Activated naive CD8-positive, alpha-beta T cell treated with anti-CD3 and anti-CD28 coated beads, Interleukin-2, amount 50 U/mL, for 24 hours (primary cell): ENCODE data around the gene MT1M.

Source experiments
- ATAC-seq: fragments of 150-1000 bp; cut with Tn5 transposase; one replicate; pipeline ENCODE4 v1.10.0; 2021
- DNase-seq: peaks from one replicate; pipeline ENCODE4 v3.0.0; 2021
- H3K27ac Mint-ChIP-seq: one replicate; pipeline ENCODE4 v1.8.0; 2021; ENCODE audit warnings: mild to moderate bottlenecking, mixed read lengths
- H3K27me3 Mint-ChIP-seq: one replicate; pipeline ENCODE4 v1.8.0; 2021; ENCODE audit warnings: mixed read lengths
- H3K36me3 Mint-ChIP-seq: one replicate; pipeline ENCODE4 v1.8.0; 2021; ENCODE audit warnings: low read depth, mixed read lengths
- H3K4me1 Mint-ChIP-seq: one replicate; pipeline ENCODE4 v1.8.0; 2021; ENCODE audit warnings: mixed read lengths
- H3K4me3 Mint-ChIP-seq: one replicate; pipeline ENCODE4 v1.8.0; 2021; ENCODE audit warnings: mild to moderate bottlenecking, moderate library complexity, mixed read lengths
- H3K9me3 Mint-ChIP-seq: one replicate; pipeline ENCODE4 v1.8.0; 2021; ENCODE audit warnings: mixed read lengths

The MT1M gene

DNA sequence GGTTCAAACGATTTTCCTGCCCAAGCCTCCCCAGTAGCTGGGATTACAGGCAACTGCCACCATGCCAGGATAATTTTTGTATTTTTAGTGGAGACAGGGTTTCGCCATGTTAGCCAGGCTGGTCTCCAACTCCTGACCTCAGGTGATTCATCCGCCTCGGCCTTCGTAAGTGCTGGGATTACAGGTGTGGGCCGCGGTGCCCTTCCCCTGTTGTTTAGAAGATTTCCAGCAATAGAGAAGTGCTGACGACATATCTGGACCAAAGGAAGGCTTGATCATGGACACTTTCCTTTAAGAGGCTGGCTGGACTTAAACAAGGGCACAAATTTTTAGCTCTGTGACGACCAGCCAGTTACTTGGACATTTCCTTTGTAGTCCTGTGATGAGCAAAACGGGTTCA is 1.3 kb upstream of the MT1M start:
- peaks cover 61% of the 10 kb centered on the region for H3K27me3 Mint-ChIP-seq
- no peaks in the 10 kb centered on the region for H3K36me3 Mint-ChIP-seq
- H3K9me3 Mint-ChIP-seq: no peaks in the 10 kb centered on the region
- ATAC-seq (no peak), DNase-seq (no peak)
- H3K4me3 Mint-ChIP-seq: no peak overlapping the region
- no peak overlapping the region for H3K27ac Mint-ChIP-seq
- H3K4me1 Mint-ChIP-seq: peaks cover 23% of the 10 kb centered on the region

DNA sequence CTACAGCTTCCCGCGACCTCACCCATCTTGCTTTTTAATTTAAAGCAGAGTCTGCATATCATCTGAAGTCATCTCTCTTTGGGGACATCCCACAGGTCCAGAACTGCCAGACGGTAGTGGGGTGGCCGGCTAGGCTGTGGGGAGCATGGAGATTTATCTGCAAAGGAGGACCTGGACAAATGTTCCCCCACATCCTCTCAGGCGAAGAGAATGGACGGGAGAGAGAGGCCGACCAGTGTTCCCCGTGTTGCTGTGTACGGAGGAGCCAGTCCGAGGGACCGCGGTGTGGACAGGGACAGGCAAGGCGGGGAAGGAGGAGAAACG is 665 bp upstream of the MT1M start:
- Mint-ChIP-seq H3K4me1 (peaks cover 21% of the 10 kb centered on the region), H3K36me3 (no peaks in the 10 kb centered on the region), H3K27ac (no peak overlapping the region), H3K9me3 (no peaks in the 10 kb centered on the region), H3K27me3 (peaks cover 66% of the 10 kb centered on the region), H3K4me3 (peak overlapping the region; percentile 65)
- ATAC-seq (no peak), DNase-seq (no peak)

DNA sequence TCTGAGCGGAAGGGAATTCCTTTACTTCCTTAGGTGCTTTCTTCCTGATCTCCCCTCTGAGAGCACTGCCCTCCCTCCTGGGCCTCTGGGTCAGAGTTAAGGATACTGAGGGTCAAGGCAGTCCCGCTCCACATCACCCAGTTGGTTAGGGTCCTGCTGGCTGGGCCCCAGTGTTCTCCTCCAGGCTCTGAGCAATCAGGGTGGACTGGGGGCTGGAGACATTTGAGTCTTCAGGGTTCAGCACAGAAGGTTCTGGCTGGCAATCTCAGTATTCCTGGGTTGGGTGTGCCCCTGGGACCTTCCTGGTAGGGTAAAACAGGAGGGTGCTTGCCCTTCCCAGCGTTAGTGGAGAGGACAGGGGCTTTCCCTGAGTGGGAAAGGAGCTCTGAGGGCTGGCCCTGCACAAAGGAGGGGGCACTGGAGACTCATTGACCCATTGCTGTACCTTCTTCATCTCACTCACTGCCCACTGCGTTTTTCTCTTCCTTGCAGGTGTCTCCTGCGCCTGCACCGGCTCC is 448 bp downstream of the MT1M start:
- peak overlapping the region; percentile 65 for H3K4me3 Mint-ChIP-seq
- H3K36me3 Mint-ChIP-seq: no peaks in the 10 kb centered on the region
- DNase-seq: no peak
- peaks cover 74% of the 10 kb centered on the region for H3K27me3 Mint-ChIP-seq
- no peak overlapping the region for H3K27ac Mint-ChIP-seq
- ATAC-seq: no peak
- no peaks in the 10 kb centered on the region for H3K9me3 Mint-ChIP-seq
- H3K4me1 Mint-ChIP-seq: peaks cover 24% of the 10 kb centered on the region

DNA sequence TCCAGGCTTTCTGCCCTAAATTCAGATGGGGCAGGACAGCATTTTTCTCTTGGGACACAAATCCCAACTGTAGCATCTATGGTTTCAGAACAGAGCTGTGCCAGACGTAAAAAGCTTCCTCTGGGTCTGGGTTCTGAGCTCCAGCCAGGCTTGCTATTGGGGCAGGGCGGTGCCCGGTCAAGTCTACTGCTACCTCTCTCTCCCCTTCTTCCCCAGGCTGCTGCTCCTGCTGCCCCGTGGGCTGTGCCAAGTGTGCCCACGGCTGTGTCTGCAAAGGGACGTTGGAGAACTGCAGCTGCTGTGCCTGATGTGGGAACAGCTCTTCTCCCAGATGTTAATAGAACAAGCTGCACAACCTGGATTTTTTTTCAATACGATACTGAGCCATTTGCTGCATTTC is 1.1 kb downstream of the MT1M start:
- Mint-ChIP-seq H3K4me3 (no peak overlapping the region), H3K9me3 (no peaks in the 10 kb centered on the region), H3K36me3 (no peaks in the 10 kb centered on the region)

DNA sequence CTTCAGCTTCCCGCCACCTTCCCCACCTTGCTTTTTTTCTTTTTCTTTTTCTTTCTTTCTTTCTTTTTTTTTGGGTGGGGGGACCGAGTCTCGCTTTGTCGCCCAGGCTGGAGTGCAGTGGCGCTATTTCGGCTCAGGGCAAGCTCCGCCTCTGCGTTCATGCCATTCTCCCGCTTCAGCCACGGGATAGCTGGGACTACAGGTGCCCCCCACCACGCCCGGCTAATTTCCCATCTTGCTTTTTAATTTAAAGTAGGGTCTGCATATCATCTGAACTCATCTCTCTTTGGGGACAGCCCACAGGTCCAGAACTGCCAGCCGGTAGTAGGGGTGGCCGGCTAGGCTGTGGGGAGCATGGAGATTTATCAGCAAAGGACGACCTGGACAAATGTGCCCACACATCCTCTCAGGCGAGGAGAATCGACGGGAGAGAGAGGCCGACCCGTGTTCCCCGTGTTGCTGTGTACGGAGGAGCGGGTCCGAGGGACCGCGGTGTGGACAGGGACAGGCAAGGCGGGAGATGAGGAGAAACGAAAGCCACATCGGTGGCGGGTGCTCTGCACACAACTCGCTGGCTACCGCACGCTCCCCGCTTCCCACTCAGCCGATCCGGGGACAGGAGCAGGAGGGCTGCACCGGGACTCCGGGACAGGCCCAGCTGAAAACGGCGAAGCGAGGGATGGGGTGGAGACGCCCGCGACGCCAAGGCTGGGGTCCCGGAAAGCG is 2.4 kb downstream of the MT1M start:
- no peaks in the 10 kb centered on the region for H3K36me3 Mint-ChIP-seq
- peaks cover 26% of the 10 kb centered on the region for H3K4me1 Mint-ChIP-seq
- H3K27ac Mint-ChIP-seq: no peak overlapping the region
- peaks cover 87% of the 10 kb centered on the region for H3K27me3 Mint-ChIP-seq
- H3K9me3 Mint-ChIP-seq: no peaks in the 10 kb centered on the region
- no peak for DNase-seq
- H3K4me3 Mint-ChIP-seq: peak overlapping the region; percentile 64
- ATAC-seq: no peak

More for the DNA sequence above, 1.1 kb downstream of the MT1M start:
- DNase-seq: no peak
- no peak for ATAC-seq
- H3K27ac Mint-ChIP-seq: no peak overlapping the region
- H3K4me1 Mint-ChIP-seq: peaks cover 27% of the 10 kb centered on the region
- H3K27me3 Mint-ChIP-seq: peaks cover 78% of the 10 kb centered on the region

DNA sequence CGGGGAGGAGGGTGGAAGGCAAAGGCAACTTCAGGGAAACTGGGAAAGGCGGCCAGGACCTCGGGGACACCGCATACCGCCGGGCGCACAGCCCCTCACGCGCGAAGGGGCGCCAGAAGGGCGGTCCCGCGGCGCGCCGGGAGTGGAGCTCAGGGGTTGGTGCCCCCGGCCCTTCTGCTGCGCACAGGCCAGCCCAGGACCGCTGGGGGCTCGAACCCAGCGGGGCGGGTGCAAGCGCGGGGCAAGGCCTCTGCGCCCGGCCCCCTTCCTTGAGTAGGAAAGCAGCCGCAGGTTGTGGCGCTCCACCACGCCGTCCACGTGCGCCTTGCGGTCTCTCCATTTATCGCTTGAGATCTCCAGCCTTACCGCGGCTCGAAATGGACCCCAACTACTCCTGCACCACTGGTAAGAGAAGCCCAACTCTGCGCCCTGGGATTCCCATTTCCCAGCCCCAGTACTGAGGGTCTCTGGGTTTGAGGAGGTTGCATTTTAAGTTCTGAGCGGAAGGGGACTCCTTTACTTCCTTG is 3.0 kb downstream of the MT1M start:
- Mint-ChIP-seq H3K27me3 (peaks cover 88% of the 10 kb centered on the region), H3K36me3 (no peaks in the 10 kb centered on the region), H3K9me3 (no peaks in the 10 kb centered on the region), H3K4me1 (peaks cover 24% of the 10 kb centered on the region), H3K4me3 (peak overlapping the region; percentile 53), H3K27ac (no peak overlapping the region)
- ATAC-seq (no peak), DNase-seq (peak; percentile 20)

DNA sequence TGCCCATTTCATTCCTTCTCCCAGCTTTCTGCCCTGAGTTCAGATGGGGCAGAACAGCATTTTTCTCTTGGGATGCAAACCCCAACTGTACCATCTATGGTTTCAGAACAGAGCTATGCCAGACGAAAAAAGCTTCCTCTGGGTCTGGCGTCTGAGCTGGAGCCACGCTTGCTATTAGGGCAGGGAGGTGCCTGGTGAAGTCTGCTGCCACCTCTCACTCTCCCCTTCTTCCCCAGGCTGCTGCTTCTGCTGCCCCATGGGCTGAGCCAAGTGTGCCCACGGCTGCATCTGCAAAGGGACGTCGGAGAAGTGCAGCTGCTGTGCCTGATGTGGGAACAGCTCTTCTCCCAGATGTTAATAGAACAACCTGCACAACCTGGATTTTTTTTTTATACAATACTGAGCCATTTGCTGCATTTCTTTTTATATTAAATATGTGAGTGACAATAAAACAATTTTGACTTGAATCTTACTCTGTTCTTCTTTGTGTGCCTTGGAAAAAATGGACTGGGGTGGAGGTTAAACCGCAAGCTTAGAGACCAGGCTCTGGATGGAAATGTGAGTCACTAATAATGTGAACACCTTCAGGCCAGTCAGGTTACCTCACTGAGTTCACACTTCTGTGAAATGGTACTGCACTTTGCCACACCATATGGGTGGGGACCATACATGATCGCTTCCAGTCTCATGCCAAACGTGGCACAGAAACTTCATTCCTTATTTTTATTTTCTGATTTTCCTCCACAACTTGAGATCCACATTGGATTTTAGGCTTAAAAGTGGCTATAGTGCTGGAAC is 4.4 kb downstream of the MT1M start:
- ATAC-seq (no peak), DNase-seq (no peak)
- Mint-ChIP-seq H3K4me3 (no peak overlapping the region), H3K9me3 (no peaks in the 10 kb centered on the region), H3K27ac (no peak overlapping the region), H3K4me1 (peaks cover 22% of the 10 kb centered on the region), H3K27me3 (peaks cover 86% of the 10 kb centered on the region), H3K36me3 (no peaks in the 10 kb centered on the region)

DNA sequence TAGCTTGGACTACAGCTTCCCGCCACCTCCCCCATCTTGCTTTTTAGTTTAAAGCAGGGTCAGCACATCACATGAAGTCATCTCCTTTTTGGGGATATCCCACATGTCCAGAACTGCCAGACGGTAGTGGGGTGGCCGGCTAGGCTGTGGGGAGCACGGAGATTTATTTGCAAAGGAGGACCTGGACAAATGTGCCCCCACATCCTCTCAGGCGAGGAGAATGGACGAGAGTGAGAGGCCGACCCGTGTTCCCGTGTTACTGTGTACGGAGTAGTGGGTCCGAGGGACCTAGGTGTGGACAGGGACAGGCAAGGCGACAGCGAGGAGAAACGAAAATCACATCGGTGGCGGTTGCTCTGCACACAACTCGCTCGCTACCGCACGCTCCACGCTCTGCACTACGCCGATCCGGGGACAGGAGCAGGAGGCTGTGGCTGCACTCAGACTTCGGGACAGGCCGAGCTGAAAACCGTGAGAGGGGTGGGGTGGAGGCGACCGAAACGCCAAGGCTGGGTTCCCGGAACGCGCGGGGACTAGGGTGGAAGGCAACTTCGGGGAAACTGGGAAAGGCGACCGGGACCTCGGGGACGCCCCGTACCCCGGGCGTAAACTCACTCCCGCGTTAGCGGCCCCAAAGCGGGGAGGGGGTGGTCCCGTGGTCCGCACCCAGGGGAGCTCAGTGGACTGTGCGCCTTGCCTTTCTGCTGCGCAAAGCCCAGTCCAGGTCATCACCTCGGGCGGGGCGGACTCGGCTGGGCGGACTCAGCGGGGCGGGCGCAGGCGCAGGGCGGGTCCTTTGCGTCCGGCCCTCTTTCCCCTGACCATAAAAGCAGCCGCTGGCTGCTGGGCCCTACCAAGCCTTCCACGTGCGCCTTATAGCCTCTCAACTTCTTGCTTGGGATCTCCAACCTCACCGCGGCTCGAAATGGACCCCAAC is 5.6 kb downstream of the MT1M start, which contains the start of gene MT1A:
Gene MT1A (plus strand): TSS at position 853 of the 937 bp plus-strand sequence. CDS start 73 bp downstream, at position 926.
- DNase-seq (no peak), ATAC-seq (peak; percentile 38)
- Mint-ChIP-seq H3K36me3 (no peaks in the 10 kb centered on the region), H3K4me1 (peaks cover 24% of the 10 kb centered on the region), H3K9me3 (no peaks in the 10 kb centered on the region), H3K27ac (no peak within 1 kb of the TSS), H3K27me3 (peaks cover 77% of the 10 kb centered on the region), H3K4me3 (peak within 1 kb of the TSS; percentile 65)

DNA sequence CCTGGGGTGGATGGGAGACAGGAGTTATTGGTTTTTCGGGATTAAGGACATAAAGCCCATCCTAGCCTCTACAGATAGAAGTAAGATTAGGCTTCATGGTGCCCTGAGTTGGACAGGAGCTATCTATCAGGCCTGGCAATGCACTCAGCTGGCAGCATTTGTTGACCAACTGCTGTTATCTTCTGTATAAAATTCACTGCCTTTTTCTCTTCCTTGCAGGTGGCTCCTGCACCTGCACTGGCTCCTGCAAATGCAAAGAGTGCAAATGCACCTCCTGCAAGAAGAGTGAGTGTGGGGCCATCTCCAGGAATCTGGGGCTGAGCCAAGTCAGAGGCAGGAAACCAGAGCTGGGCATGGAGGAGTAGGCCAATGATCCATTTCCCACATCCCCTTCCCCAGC is 6.6 kb downstream of the MT1M start:
- DNase-seq: no peak
- Mint-ChIP-seq H3K36me3 (no peaks in the 10 kb centered on the region), H3K4me1 (peaks cover 34% of the 10 kb centered on the region), H3K9me3 (no peaks in the 10 kb centered on the region), H3K4me3 (no peak overlapping the region), H3K27ac (no peak overlapping the region), H3K27me3 (peaks cover 68% of the 10 kb centered on the region)
- no peak for ATAC-seq

DNA sequence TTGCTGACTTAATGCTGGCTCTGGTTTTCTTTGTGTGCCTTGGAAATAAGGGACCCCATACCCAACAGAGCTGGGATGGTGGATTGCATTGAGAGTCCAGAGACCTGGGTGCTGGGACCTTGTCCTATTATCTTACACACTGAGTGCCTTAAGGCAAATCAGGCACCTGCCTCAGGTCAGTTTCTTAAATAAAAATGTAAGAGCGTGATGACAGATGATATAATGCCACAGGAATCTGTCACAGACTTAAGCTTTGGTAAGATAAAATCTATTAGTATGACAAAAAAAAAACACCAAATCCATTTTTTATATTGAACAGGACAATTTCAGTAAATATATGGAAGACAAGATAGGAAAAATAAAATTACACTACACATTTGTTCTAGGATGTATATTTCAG is 7.6 kb downstream of the MT1M start:
- Mint-ChIP-seq H3K27me3 (peaks cover 58% of the 10 kb centered on the region), H3K4me1 (peaks cover 35% of the 10 kb centered on the region), H3K9me3 (no peaks in the 10 kb centered on the region), H3K27ac (no peak overlapping the region), H3K36me3 (no peaks in the 10 kb centered on the region), H3K4me3 (no peak overlapping the region)
- DNase-seq (no peak), ATAC-seq (no peak)

DNA sequence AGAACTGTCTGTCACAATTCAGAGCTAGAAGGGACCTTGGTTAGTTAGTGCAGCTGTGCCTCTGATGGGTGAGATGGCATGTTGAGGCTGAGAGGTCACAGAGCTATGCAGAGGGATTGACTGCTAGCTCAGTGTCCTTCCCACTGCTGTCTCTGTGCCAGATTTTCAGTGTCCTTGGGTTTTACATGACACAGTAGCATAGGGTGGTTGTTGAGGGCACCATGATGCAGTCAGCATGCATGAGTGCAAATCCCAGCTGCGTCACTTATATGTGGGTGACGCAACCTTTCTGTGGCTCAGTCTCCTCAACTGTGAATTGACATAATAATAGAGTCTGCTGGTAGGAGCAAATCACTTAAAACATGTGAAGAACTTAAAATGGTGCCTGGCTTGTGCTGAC is 8.7 kb downstream of the MT1M start:
- no peak overlapping the region for H3K4me3 Mint-ChIP-seq
- H3K27ac Mint-ChIP-seq: no peak overlapping the region
- peaks cover 53% of the 10 kb centered on the region for H3K27me3 Mint-ChIP-seq
- peaks cover 31% of the 10 kb centered on the region for H3K4me1 Mint-ChIP-seq
- DNase-seq: no peak
- H3K9me3 Mint-ChIP-seq: no peaks in the 10 kb centered on the region
- no peak for ATAC-seq
- H3K36me3 Mint-ChIP-seq: no peaks in the 10 kb centered on the region

DNA sequence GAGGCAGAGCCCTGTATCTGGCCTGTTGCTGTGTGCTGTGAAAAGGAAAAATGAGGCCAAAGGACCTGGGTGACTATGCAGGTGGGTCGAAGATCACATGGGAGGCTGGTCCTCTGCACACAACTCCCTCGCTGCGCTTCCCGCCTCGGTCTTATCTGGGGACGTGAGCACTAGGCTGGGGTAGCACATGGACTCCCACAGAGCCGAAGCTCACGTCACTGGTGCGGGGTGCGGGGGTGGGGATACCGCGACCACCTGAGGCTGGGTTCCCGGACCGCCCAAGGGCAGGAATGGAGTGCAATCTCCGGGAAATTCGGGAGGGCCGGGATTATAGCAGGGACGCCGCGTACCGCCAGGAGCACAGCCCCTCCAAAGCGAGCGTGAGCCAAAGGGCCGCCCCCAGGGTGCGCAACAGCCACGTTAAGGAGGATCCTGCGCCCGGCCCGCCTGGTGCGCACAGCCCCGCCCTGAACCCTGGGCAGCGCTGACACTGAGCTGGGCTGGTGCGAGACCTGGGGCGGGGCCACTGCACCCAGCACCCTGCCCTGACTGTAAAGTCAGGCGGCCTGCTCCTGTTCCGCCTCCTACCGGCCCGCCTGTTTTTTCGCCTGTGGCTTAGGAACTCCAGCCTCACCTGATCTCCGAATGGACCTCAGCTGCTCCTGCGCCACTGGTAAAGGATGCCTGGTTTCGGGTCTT is 10.8 kb downstream of the MT1M start:
- Mint-ChIP-seq H3K4me1 (peaks cover 24% of the 10 kb centered on the region), H3K36me3 (no peaks in the 10 kb centered on the region), H3K9me3 (no peaks in the 10 kb centered on the region), H3K27me3 (peaks cover 36% of the 10 kb centered on the region), H3K4me3 (peak overlapping the region; percentile 59), H3K27ac (peak overlapping the region; percentile 35)
- DNase-seq (peak; percentile 81), ATAC-seq (peak; percentile 100)

DNA sequence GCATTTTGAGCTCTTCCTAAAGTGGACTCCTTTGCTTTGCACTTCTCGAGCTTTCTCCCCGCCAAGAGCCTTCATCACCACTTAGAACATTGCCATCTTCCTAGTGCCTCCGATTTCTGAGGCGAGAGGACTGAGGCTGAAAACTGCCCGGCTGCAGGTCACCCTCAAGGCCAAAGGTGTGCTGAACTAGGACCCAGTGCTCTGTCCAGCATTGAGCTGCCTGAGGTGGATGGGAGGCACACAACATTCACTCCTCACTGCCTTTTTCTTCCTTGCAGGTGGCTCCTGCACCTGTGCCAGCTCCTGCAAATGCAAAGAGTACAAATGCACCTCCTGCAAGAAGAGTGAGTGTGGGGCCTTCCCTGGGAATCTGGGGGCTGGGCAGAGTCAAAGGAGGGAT is 11.4 kb downstream of the MT1M start:
- no peaks in the 10 kb centered on the region for H3K9me3 Mint-ChIP-seq
- H3K36me3 Mint-ChIP-seq: no peaks in the 10 kb centered on the region
- no peak for ATAC-seq
- peaks cover 32% of the 10 kb centered on the region for H3K27me3 Mint-ChIP-seq
- H3K4me1 Mint-ChIP-seq: peaks cover 24% of the 10 kb centered on the region
- H3K4me3 Mint-ChIP-seq: peak overlapping the region; percentile 59
- no peak for DNase-seq
- peak overlapping the region; percentile 35 for H3K27ac Mint-ChIP-seq

DNA sequence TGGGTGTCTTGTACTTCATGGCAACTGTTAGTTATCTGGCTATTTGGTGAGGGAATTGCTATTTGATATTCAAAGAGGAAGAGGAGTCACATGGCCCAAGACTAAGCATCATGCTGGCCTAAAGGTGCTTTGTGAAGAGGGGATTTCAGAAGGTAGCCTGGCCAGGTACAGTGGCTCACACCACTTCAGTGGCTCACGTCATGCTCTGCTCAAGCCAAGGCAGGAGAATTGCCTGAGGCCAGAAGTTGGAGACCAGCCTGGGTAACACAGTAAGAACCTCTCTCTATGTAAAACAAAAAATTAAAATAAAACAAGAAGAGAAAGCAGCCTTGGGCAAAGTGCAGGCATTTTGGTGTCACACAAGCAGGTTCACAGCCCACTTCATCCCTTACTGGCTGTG is 12.9 kb downstream of the MT1M start:
- ATAC-seq: no peak

More for the DNA sequence above, 12.9 kb downstream of the MT1M start:
- Mint-ChIP-seq H3K4me1 (peaks cover 24% of the 10 kb centered on the region), H3K36me3 (no peaks in the 10 kb centered on the region), H3K27ac (no peak overlapping the region), H3K4me3 (no peak overlapping the region), H3K27me3 (peaks cover 17% of the 10 kb centered on the region), H3K9me3 (no peaks in the 10 kb centered on the region)
- DNase-seq: no peak
